ENCODE measurements around the gene SETD2.
"Not testable (repeated sequence)": the region's sequence is repeated elsewhere in the genome, so short reads cannot be mapped to it uniquely, and the experiment has no call there.

The SETD2 gene

GRCh38 chr3:47026432-47026831 lies 137.5 kb downstream of the SETD2 start:
- DNase-seq, result not testable (repeated sequence)

GRCh38 chr3:47024932-47025331 lies 139.0 kb downstream of the SETD2 start:
- no peak for DNase-seq

GRCh38 chr3:47022641-47023071 lies 141.3 kb downstream of the SETD2 start:
- DNase-seq, result peak; percentile 12

- no peak for DNase-seq
These were observed 143.6 kb downstream of the SETD2 start for GRCh38 chr3:47020311-47020710.

GRCh38 chr3:47019201-47019600 lies 144.7 kb downstream of the SETD2 start:
- DNase-seq, result no peak

GRCh38 chr3:47018269-47018611 lies 145.7 kb downstream of the SETD2 start:
- no peak for DNase-seq

- no peak for DNase-seq
These were observed 146.2 kb downstream of the SETD2 start for GRCh38 chr3:47017504-47018268.

GRCh38 chr3:47016934-47017435 lies 146.9 kb downstream of the SETD2 start:
- DNase-seq, result no peak

GRCh38 chr3:47016086-47016933 lies 147.6 kb downstream of the SETD2 start:
- no peak for DNase-seq

GRCh38 chr3:47015151-47015550 lies 148.8 kb downstream of the SETD2 start:
- DNase-seq, result no peak

GRCh38 chr3:47014036-47014435 lies 149.9 kb downstream of the SETD2 start:
- no peak for DNase-seq

- no peak for DNase-seq
These were observed 150.7 kb downstream of the SETD2 start for GRCh38 chr3:47013231-47013630.

- DNase-seq, result no peak
These were observed 151.3 kb downstream of the SETD2 start for GRCh38 chr3:47012342-47013230.

- DNase-seq, result no peak
These were observed 152.5 kb downstream of the SETD2 start for GRCh38 chr3:47011371-47011770.

GRCh38 chr3:47010910-47011309 lies 153.0 kb downstream of the SETD2 start:
- no peak for DNase-seq

- DNase-seq, result no peak
These were observed 153.7 kb downstream of the SETD2 start for GRCh38 chr3:47010111-47010712.

- no peak for DNase-seq
These were observed 154.4 kb downstream of the SETD2 start for GRCh38 chr3:47009225-47010110.

- DNase-seq, result no peak
These were observed 155.1 kb downstream of the SETD2 start for GRCh38 chr3:47008851-47009224.

GRCh38 chr3:47008234-47008796 lies 155.6 kb downstream of the SETD2 start:
- DNase-seq, result no peak

- DNase-seq, result no peak
These were observed 156.3 kb downstream of the SETD2 start for GRCh38 chr3:47007482-47008233.

All from NCI-H774 (cell line).